ENCODE data around the gene STMN3. TPM values are rescaled to one million over a fixed set of nuclear protein-coding genes. Genes with fewer than 3 reads are reported as not detected.

Gene STMN3
- total RNA-seq, 1 donor from 2014 or later = 6.1 TPM

- POLR2A ChIA-PET = no interaction called here
- H3K36me3 Mint-ChIP-seq (ENCODE audit: low read depth) = peaks cover 16% of the 10 kb centered on the region
- H3K4me3 Mint-ChIP-seq = no peak overlapping the region
Observed at GRCh38 chr20:63680427-63680826, 27.2 kb upstream of the STMN3 start.

GRCh38 chr20:63679799-63680305 is 26.6 kb upstream of the STMN3 start:
- intact Hi-C loops (cut with micrococcal nuclease) = no loop called here
- POLR2A ChIA-PET = no interaction called here
- Mint-ChIP-seq H3K27me3 (no peaks in the 10 kb centered on the region), H3K4me1 (no peaks in the 10 kb centered on the region), H3K9me3 (no peaks in the 10 kb centered on the region), H3K4me3 (no peak overlapping the region), H3K27ac (no peak overlapping the region), H3K36me3 (ENCODE audit: low read depth) (peaks cover 16% of the 10 kb centered on the region)
- CTCF ChIA-PET = no interaction called here
- DNase-seq (no peak), ATAC-seq (ENCODE audit: low read depth) (no peak)
- TF ChIP-seq, protein P1, sequence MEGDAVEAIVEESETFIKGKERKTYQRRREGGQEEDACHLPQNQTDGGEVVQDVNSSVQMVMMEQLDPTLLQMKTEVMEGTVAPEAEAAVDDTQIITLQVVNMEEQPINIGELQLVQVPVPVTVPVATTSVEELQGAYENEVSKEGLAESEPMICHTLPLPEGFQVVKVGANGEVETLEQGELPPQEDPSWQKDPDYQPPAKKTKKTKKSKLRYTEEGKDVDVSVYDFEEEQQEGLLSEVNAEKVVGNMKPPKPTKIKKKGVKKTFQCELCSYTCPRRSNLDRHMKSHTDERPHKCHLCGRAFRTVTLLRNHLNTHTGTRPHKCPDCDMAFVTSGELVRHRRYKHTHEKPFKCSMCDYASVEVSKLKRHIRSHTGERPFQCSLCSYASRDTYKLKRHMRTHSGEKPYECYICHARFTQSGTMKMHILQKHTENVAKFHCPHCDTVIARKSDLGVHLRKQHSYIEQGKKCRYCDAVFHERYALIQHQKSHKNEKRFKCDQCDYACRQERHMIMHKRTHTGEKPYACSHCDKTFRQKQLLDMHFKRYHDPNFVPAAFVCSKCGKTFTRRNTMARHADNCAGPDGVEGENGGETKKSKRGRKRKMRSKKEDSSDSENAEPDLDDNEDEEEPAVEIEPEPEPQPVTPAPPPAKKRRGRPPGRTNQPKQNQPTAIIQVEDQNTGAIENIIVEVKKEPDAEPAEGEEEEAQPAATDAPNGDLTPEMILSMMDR (IDR thresholded peaks at IDR 0.05) = no peak

More at GRCh38 chr20:63680427-63680826, 27.2 kb upstream of the STMN3 start:
- CTCF ChIA-PET = no interaction called here
- TF ChIP-seq, protein P1 (IDR thresholded peaks at IDR 0.05) = no peak
- no peak for DNase-seq
- ATAC-seq (ENCODE audit: low read depth) = no peak
- Mint-ChIP-seq H3K27ac (no peak overlapping the region), H3K27me3 (no peaks in the 10 kb centered on the region), H3K4me1 (no peaks in the 10 kb centered on the region), H3K9me3 (no peaks in the 10 kb centered on the region)
- intact Hi-C loops (cut with micrococcal nuclease) = no loop called here

GRCh38 chr20:63678667-63679465 is 25.6 kb upstream of the STMN3 start:
- POLR2A ChIA-PET = no interaction called here
- ATAC-seq (ENCODE audit: low read depth) (no peak), DNase-seq (no peak)
- Mint-ChIP-seq H3K27ac (no peak overlapping the region), H3K4me3 (no peak overlapping the region), H3K4me1 (no peaks in the 10 kb centered on the region), H3K36me3 (ENCODE audit: low read depth) (peaks cover 16% of the 10 kb centered on the region), H3K9me3 (no peaks in the 10 kb centered on the region), H3K27me3 (no peaks in the 10 kb centered on the region)
- intact Hi-C loops (cut with micrococcal nuclease) = no loop called here
- CTCF ChIA-PET = no interaction called here
- TF ChIP-seq, protein P1 (IDR thresholded peaks at IDR 0.05) = no peak

DNA sequence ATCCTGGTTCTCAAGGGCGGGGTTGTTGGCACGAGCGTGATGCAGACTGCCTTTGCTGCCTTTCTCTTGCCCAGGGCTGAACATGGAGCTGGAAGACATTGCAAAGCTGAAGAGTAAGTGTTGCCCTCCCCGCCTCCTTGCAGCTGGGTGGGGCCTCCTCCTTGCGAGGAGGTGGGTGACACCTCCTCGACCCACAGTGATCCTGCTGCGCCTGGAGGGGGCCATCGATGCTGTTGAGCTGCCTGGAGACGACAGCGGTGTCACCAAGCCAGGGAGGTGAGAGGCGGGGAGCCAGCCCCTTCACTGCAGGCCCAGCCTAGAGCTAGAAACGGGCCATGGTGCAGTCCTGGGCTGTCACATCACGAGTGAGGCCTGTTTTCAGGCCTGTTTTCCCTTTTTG is 24.8 kb upstream of the STMN3 start:
- TF ChIP-seq, protein P1 (IDR thresholded peaks at IDR 0.05) = no peak
- DNase-seq (no peak), ATAC-seq (ENCODE audit: low read depth) (no peak)
- Mint-ChIP-seq H3K27ac (no peak overlapping the region), H3K36me3 (ENCODE audit: low read depth) (peaks cover 16% of the 10 kb centered on the region), H3K27me3 (no peaks in the 10 kb centered on the region), H3K4me1 (no peaks in the 10 kb centered on the region), H3K4me3 (no peak overlapping the region), H3K9me3 (no peaks in the 10 kb centered on the region)
- CTCF ChIA-PET = no interaction called here
- POLR2A ChIA-PET = no interaction called here
- intact Hi-C loops (cut with micrococcal nuclease) = no loop called here

GRCh38 chr20:63675681-63676368 is 22.6 kb upstream of the STMN3 start:
- TF ChIP-seq, protein P1 (IDR thresholded peaks at IDR 0.05) = no peak
- H3K36me3 Mint-ChIP-seq (ENCODE audit: low read depth) = peaks cover 16% of the 10 kb centered on the region
- intact Hi-C loops (cut with micrococcal nuclease) = no loop called here
- H3K4me1 Mint-ChIP-seq = no peaks in the 10 kb centered on the region
- no peak for DNase-seq
- no peaks in the 10 kb centered on the region for H3K27me3 Mint-ChIP-seq
- H3K4me3 Mint-ChIP-seq = no peak overlapping the region
- no peak overlapping the region for H3K27ac Mint-ChIP-seq
- ChIA-PET POLR2A (no interaction called here), CTCF (no interaction called here)
- no peaks in the 10 kb centered on the region for H3K9me3 Mint-ChIP-seq
- ATAC-seq (ENCODE audit: low read depth) = no peak

Data from activated B cell treated with CpG ODN at 0.5 μM for 24 hours (primary cell).